HEK293 (cell line): Measurements from ENCODE around the gene ZDHHC8.

Source experiments
- CTCF ChIA-PET: fragments of 350-600 bp; formaldehyde crosslinking; extraction: SDS; loops from one replicate; lab custom pipeline; 2021; ENCODE audit warnings: antibody characterized with exemption; lab: Yijun Ruan, JAX
- POLR2A ChIA-PET: fragments of 300-600 bp; formaldehyde crosslinking; extraction: SDS; loops from one replicate; lab custom pipeline; 2020; ENCODE audit warnings: antibody characterized with exemption, inconsistent platforms; lab: Yijun Ruan, JAX
- H3K27ac ChIP-seq: fragments of 200-500 bp; sonication (Bioruptor generic); 2 replicates; pipeline ENCODE4 v1.5.1; 2014; ENCODE audit warnings: low read depth, low read length, control low read depth, inconsistent platforms; ENCODE audit errors: extremely low read depth
- H3K36me3 ChIP-seq, 2 experiments: fragments of 200-500 bp in 1 of 2; sonication (Bioruptor generic) in 1 of 2; 1 replicate in 1 of 2; 2 replicates in 1 of 2; pipeline ENCODE4 v1.5.1; 2014 to 2017; ENCODE audit warnings: inconsistent platforms in 2 of 2, low read length in 2 of 2; ENCODE audit not compliant: control insufficient read depth in 2 of 2, insufficient read depth in 1 of 2
- H3K4me1 ChIP-seq: fragments of 200-500 bp; sonication (Bioruptor generic); 2 replicates; pipeline ENCODE4 v1.5.1; 2014; ENCODE audit warnings: mild to moderate bottlenecking, low read length, inconsistent platforms; ENCODE audit not compliant: control insufficient read depth, insufficient read depth
- H3K4me3 ChIP-seq: 2 replicates; pipeline ENCODE4 v1.5.1; 2011; ENCODE audit warnings: low read depth, mild to moderate bottlenecking, control low read depth, low read length, moderate library complexity
- H3K9me3 ChIP-seq: fragments of 200-500 bp; sonication (Bioruptor generic); 2 replicates; pipeline ENCODE4 v1.5.1; 2014; ENCODE audit warnings: low read depth, low read length, inconsistent platforms; ENCODE audit not compliant: control insufficient read depth, insufficient read depth
- GLIS1 ChIP-seq: fragments of 450-650 bp; formaldehyde crosslinking; IDR thresholded peaks from 2 replicates; pipeline ENCODE4 v1.5.1; 2016; ENCODE audit warnings: missing biosample characterization, missing genetic modification characterization
- KLF9 ChIP-seq: fragments of 450-650 bp; formaldehyde crosslinking; IDR thresholded peaks from 2 replicates; pipeline ENCODE4 v1.5.1; 2016; ENCODE audit warnings: missing biosample characterization, missing genetic modification characterization, low read depth
- PRDM1 ChIP-seq: fragments of 450-650 bp; formaldehyde crosslinking; IDR thresholded peaks from 2 replicates; pipeline ENCODE4; 2016; ENCODE audit warnings: missing biosample characterization, missing genetic modification characterization
- SCRT2 ChIP-seq: fragments of 450-650 bp; formaldehyde crosslinking; IDR thresholded peaks from 2 replicates; pipeline ENCODE4 v1.5.1; 2016; ENCODE audit warnings: missing biosample characterization, missing genetic modification characterization
- WT1 ChIP-seq: fragments of 450-650 bp; formaldehyde crosslinking; IDR thresholded peaks from 2 replicates; pipeline ENCODE4 v1.5.1; 2016; ENCODE audit warnings: missing biosample characterization, missing genetic modification characterization
- ZBTB17 ChIP-seq: fragments of 450-650 bp; formaldehyde crosslinking; IDR thresholded peaks from 2 replicates; pipeline ENCODE4 v1.5.1; 2016; ENCODE audit warnings: missing biosample characterization, missing genetic modification characterization
- ZBTB21 ChIP-seq: fragments of 450-650 bp; formaldehyde crosslinking; IDR thresholded peaks from 2 replicates; pipeline ENCODE4 v1.5.1; 2017; ENCODE audit warnings: missing biosample characterization, missing genetic modification characterization
- ZFHX2 ChIP-seq: fragments of 450-650 bp; formaldehyde crosslinking; conservative IDR thresholded peaks from 2 replicates; pipeline ENCODE4 v1.5.1; 2016; ENCODE audit warnings: missing biosample characterization, missing genetic modification characterization
- ZIC2 ChIP-seq: fragments of 450-650 bp; formaldehyde crosslinking; IDR thresholded peaks from 2 replicates; pipeline ENCODE4 v1.5.1; 2016; ENCODE audit warnings: missing biosample characterization, missing genetic modification characterization
- ZNF394 ChIP-seq: fragments of 450-650 bp; formaldehyde crosslinking; IDR thresholded peaks from 2 replicates; pipeline ENCODE4 v1.5.1; 2016; ENCODE audit warnings: missing biosample characterization, missing genetic modification characterization, mild to moderate bottlenecking, moderate library complexity, borderline replicate concordance
- ZNF501 ChIP-seq: fragments of 450-650 bp; formaldehyde crosslinking; IDR thresholded peaks from 2 replicates; pipeline ENCODE4 v1.5.1; 2016; ENCODE audit warnings: missing biosample characterization, missing genetic modification characterization
- ZNF510 ChIP-seq: fragments of 450-650 bp; formaldehyde crosslinking; IDR thresholded peaks from 2 replicates; pipeline ENCODE4 v1.5.1; 2018; ENCODE audit warnings: mild to moderate bottlenecking, missing genetic modification characterization, missing biosample characterization; ENCODE audit not compliant: insufficient replicate concordance
- ZNF514 ChIP-seq: fragments of 450-650 bp; formaldehyde crosslinking; IDR thresholded peaks from 2 replicates; pipeline ENCODE4 v1.5.1; 2016; ENCODE audit warnings: missing biosample characterization, missing genetic modification characterization
- ZNF623 ChIP-seq: fragments of 450-650 bp; formaldehyde crosslinking; IDR thresholded peaks from 2 replicates; pipeline ENCODE4 v1.5.1; 2016; ENCODE audit warnings: missing biosample characterization, missing genetic modification characterization
- ZSCAN30 ChIP-seq: fragments of 450-650 bp; IDR thresholded peaks from 2 replicates; pipeline ENCODE4 v1.5.1; 2018; ENCODE audit warnings: missing biosample characterization, mild to moderate bottlenecking, missing genetic modification characterization, moderate library complexity
- TF ChIP-seq, protein P1 (sequence below): fragments of 450-650 bp; formaldehyde crosslinking; IDR thresholded peaks from 2 replicates; pipeline ENCODE4 v1.5.1; 2016; ENCODE audit warnings: missing biosample characterization, missing genetic modification characterization
- TF ChIP-seq, protein P2 (sequence below): fragments of 450-650 bp; formaldehyde crosslinking; IDR thresholded peaks from 2 replicates; pipeline ENCODE4 v1.5.1; 2016; ENCODE audit warnings: missing biosample characterization, missing genetic modification characterization
- TF ChIP-seq, protein P3 (sequence below): fragments of 450-650 bp; formaldehyde crosslinking; IDR thresholded peaks from 2 replicates; pipeline ENCODE4 v1.5.1; 2017; ENCODE audit warnings: missing biosample characterization, missing genetic modification characterization

ZDHHC8 gene

DNA sequence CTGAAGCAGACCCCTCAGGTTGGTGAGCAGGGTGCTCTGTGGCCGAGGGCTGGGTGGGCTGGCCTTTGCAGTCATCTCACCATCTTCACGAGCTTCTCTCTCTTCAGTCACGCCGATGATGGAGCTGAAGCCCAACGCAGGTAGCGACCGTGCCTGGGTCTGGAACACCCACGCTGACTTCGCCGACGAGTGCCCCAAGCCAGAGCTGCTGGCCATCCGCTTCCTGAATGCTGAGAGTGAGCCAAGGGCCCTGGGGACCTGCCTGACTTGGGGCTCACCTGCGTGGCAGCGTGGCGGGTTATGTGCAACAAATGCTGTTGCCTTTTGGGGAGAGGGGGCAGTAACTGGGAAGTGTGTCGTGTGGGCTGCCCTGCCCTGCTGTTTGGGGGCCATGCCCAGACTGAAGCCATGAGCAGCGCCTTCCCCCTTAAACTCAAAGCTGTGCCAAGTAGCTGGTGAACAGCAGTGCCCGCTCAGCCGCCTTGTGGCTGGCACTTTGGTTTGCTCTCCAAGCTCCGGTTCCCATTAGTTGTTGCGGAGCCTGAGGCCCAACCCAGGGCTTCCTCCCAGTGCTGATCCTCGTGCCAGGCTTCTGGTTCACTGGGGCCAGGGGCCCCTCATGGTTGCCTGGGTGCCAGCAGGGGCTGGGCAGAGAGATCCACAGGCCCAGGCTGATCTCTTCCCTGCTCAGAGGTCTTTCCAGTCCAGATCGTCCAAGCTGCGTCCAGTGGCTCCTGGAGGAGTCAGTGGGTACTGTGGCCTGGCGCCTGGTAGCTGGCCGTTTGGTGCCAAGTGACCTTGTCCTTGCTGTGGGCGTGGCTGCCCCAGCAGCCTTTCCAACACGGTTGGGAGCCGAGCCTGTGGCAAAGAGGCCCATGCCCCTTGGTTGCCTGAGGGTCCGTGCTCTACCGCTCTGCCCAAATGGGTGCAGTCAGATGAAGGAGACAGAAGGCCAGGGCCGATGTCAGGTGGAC lies 6.1 kb upstream of the ZDHHC8 start:
- Histone ChIP-seq H3K36me3 (peaks cover 26 to 78% of the 10 kb centered on the region in 2 experiments; a peak in 2 of 3 replicates), H3K9me3 (no peaks in the 10 kb centered on the region), H3K4me1 (no peaks in the 10 kb centered on the region), H3K4me3 (no peak overlapping the region), H3K27ac (no peak overlapping the region)
- POLR2A ChIA-PET: interaction anchor here (1.0 to 1.2 kb wide), 2 partner anchors 8 to 9 kb away, joined by 3 read pairs; partner anchors contain the start of gene TRMT2A
- TF ChIP-seq, protein P1, sequence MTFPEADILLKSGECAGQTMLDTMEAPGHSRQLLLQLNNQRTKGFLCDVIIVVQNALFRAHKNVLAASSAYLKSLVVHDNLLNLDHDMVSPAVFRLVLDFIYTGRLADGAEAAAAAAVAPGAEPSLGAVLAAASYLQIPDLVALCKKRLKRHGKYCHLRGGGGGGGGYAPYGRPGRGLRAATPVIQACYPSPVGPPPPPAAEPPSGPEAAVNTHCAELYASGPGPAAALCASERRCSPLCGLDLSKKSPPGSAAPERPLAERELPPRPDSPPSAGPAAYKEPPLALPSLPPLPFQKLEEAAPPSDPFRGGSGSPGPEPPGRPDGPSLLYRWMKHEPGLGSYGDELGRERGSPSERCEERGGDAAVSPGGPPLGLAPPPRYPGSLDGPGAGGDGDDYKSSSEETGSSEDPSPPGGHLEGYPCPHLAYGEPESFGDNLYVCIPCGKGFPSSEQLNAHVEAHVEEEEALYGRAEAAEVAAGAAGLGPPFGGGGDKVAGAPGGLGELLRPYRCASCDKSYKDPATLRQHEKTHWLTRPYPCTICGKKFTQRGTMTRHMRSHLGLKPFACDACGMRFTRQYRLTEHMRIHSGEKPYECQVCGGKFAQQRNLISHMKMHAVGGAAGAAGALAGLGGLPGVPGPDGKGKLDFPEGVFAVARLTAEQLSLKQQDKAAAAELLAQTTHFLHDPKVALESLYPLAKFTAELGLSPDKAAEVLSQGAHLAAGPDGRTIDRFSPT (tag by site-specific recombination): peak; percentile 51; the same call in 1 of the 2 replicates
- no peak for TF ChIP-seq ZBTB21
- no peak for TF ChIP-seq ZNF501 (tag by site-specific recombination)
- TF ChIP-seq, protein P2, sequence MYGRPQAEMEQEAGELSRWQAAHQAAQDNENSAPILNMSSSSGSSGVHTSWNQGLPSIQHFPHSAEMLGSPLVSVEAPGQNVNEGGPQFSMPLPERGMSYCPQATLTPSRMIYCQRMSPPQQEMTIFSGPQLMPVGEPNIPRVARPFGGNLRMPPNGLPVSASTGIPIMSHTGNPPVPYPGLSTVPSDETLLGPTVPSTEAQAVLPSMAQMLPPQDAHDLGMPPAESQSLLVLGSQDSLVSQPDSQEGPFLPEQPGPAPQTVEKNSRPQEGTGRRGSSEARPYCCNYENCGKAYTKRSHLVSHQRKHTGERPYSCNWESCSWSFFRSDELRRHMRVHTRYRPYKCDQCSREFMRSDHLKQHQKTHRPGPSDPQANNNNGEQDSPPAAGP (tag by site-specific recombination): no peak
- no peak for TF ChIP-seq ZNF623 (tag by site-specific recombination)
- no peak for TF ChIP-seq ZNF514 (tag by site-specific recombination)
- TF ChIP-seq, protein P3, sequence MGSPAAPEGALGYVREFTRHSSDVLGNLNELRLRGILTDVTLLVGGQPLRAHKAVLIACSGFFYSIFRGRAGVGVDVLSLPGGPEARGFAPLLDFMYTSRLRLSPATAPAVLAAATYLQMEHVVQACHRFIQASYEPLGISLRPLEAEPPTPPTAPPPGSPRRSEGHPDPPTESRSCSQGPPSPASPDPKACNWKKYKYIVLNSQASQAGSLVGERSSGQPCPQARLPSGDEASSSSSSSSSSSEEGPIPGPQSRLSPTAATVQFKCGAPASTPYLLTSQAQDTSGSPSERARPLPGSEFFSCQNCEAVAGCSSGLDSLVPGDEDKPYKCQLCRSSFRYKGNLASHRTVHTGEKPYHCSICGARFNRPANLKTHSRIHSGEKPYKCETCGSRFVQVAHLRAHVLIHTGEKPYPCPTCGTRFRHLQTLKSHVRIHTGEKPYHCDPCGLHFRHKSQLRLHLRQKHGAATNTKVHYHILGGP: no peak
- no peak for TF ChIP-seq ZNF510 (tag by site-specific recombination)
- TF ChIP-seq ZSCAN30 (tag by site-specific recombination): no peak
- peak; percentile 16; the same call in 1 of the 2 replicates for TF ChIP-seq KLF9 (tag by site-specific recombination)
- CTCF ChIA-PET: interaction anchor here (1.3 kb wide), 1 partner anchor 8 kb away, joined by 3 read pairs; no protein-coding TSS in a partner anchor

DNA sequence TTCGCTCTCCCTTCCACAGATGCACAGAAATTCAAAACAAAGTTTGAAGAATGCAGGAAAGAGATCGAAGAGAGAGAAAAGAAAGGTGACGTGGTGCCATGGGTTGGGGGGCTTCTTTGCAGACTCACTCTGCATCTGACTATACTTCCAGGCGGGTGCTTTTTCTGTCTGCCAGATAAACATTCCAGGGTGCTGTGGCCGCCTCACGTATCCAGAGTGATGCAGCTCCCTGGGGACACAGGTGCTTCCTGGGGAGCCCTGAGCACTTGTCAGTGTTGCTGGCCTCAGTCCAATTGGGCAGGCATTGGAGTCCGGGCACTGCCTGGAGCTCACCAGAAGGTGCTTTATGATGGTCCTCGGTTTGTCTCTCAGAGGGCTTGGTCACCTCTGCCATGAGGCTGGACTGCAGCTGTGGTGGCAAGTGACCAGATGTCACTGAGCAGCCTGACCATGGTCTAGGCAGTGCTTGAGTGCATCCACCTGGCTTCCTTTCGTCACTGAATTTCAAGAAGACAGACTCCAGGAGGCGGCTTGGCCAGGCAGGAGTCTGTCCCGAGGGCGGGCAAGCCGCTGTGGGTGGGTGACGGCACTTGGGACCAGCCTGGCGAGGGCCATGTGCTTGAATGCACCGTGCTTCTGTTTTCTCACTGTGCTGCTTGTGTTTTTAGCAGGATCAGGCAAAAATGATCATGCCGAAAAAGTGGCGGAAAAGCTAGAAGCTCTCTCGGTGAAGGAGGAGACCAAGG lies 5.1 kb upstream of the ZDHHC8 start:
- no peak for TF ChIP-seq SCRT2
- TF ChIP-seq ZFHX2 (tag by site-specific recombination): 0 out of 2 replicates have a peak, but pooled peaks have one; percentile 26
- 0 out of 2 replicates have a peak, but pooled peaks have one; percentile 9 for TF ChIP-seq ZIC2
- TF ChIP-seq WT1: no peak
- no peak for TF ChIP-seq PRDM1 (tag by site-specific recombination)
- peak; percentile 51 for TF ChIP-seq ZBTB17 (tag by site-specific recombination)
- peak; percentile 35; the same call in 1 of the 2 replicates for TF ChIP-seq GLIS1 (tag by site-specific recombination)
- peak; percentile 16; the same call in 1 of the 2 replicates for TF ChIP-seq ZNF394
- TF ChIP-seq, all 188 proteins: peak for 5
- POLR2A ChIA-PET: interaction anchor here (0.7 to 4.9 kb wide), 4 partner anchors 8 to 136 kb away, joined by 3 to 62 read pairs (median 3); partner anchors contain the start of genes RANBP1 and TRMT2A
- peaks cover 17 to 68% of the 10 kb centered on the region in 2 experiments; a peak in 2 of 3 replicates for H3K36me3 ChIP-seq
- CTCF ChIA-PET: interaction anchor here (1.3 kb wide), 1 partner anchor 9 kb away, joined by 3 read pairs; no protein-coding TSS in a partner anchor
- no peak overlapping the region for H3K4me3 ChIP-seq
- no peaks in the 10 kb centered on the region for H3K9me3 ChIP-seq
- H3K27ac ChIP-seq: no peak overlapping the region
- no peaks in the 10 kb centered on the region for H3K4me1 ChIP-seq
